Activated B cell treated with CpG ODN at 0.5 μM for 24 hours (primary cell): ENCODE measurements around the gene ARFGAP3. TPM values are rescaled to one million over a fixed set of nuclear protein-coding genes. Genes with fewer than 3 reads are reported as not detected.
A peak's percentile ranks its signal among the peaks of the same experiment; 100 is the strongest.

Experiments
- ATAC-seq: fragments of 200-7000 bp; cut with Tn5 transposase; one replicate; pipeline ENCODE4 v1.10.0; 2021; ENCODE audit warnings: low read depth, mild to moderate bottlenecking, moderate library complexity
- CTCF ChIA-PET: fragments of 350-600 bp; sonication (Branson Sonifier 250); formaldehyde crosslinking; loops from one replicate; lab custom pipeline; 2021; ENCODE audit warnings: antibody characterized with exemption; lab: Charles Lee
- POLR2A ChIA-PET: fragments of 350-600 bp; sonication (Branson Sonifier 250); formaldehyde crosslinking; loops from one replicate; lab custom pipeline; 2021; ENCODE audit warnings: antibody characterized with exemption; lab: Charles Lee
- DNase-seq: peaks from one replicate; pipeline ENCODE4 v3.0.0; 2022
- H3K27ac Mint-ChIP-seq: one replicate; pipeline ENCODE4 v1.8.0; 2020; ENCODE audit warnings: mixed read lengths
- H3K27me3 Mint-ChIP-seq: one replicate; pipeline ENCODE4 v1.8.0; 2021; ENCODE audit warnings: mixed read lengths
- H3K36me3 Mint-ChIP-seq: one replicate; pipeline ENCODE4 v1.8.0; 2021; ENCODE audit warnings: low read depth, mixed read lengths
- H3K4me1 Mint-ChIP-seq: one replicate; pipeline ENCODE4 v1.8.0; 2021; ENCODE audit warnings: mixed read lengths
- H3K4me3 Mint-ChIP-seq: one replicate; pipeline ENCODE4 v1.8.0; 2020; ENCODE audit warnings: mild to moderate bottlenecking, mixed read lengths
- H3K9me3 Mint-ChIP-seq: one replicate; pipeline ENCODE4 v1.8.0; 2020; ENCODE audit warnings: mixed read lengths
- intact Hi-C: fragments of 100-400 bp; cut with micrococcal nuclease; formaldehyde crosslinking; loops from one replicate; pipeline ENCODE4 v1.15.1; 2024
- total RNA-seq: library from RNA; stranded (reverse); gene quantifications from 2 replicates; pipeline ENCODE4 v1.2.3, GENCODE V29; 2022
- TF ChIP-seq, protein P1 (sequence below): fragments of 200-600 bp; IDR thresholded peaks from one replicate; pipeline ENCODE4 v1.8.0; 2022; ENCODE audit warnings: antibody characterized with exemption, mild to moderate bottlenecking

Gene ARFGAP3, protein sequence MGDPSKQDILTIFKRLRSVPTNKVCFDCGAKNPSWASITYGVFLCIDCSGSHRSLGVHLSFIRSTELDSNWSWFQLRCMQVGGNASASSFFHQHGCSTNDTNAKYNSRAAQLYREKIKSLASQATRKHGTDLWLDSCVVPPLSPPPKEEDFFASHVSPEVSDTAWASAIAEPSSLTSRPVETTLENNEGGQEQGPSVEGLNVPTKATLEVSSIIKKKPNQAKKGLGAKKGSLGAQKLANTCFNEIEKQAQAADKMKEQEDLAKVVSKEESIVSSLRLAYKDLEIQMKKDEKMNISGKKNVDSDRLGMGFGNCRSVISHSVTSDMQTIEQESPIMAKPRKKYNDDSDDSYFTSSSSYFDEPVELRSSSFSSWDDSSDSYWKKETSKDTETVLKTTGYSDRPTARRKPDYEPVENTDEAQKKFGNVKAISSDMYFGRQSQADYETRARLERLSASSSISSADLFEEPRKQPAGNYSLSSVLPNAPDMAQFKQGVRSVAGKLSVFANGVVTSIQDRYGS
- total RNA-seq, result 35.2 and 37.3 TPM in 2 replicates

DNA sequence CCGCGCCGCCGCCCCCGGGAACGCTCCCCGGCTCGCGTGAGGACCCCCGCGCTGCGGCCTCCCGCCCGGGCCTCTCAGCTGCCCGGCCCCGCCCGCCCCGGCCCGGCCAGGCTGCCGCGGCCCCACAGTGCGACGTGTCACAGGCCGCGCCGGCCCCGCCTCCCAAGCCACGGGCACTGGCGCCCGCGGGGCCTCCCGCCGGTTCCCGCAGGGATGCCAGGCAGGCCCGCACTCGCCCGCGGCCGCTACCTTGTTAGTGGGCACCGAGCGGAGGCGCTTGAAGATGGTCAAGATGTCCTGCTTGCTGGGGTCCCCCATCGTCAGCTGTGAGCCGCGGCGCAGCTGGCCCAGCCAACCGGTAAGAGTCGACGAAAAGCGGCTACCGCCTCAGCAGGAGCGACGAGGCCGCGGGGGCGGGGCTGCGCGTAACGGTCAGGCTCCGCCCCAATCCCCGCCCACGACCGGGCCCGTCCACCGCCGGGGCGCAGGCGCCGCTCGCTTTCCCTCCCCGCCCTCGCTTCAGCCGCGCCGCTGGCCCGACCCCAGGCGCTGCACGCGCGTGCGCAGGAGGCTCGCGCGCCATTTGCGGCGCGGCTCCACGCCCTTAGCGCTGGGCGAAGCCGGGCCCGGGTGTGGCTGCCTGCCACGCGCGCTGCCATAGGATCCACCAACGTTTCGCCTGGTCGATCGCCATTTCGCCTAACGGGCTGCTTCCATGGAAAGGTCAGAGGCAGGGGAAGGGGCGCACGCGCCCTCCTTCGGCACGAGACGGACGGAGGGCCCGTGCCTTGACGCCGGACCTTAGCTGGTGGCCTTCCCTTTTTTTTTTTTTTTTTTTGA, at the start of gene ARFGAP3:
ARFGAP3 (minus strand) TSS at position 409 of the 840 bp plus-strand sequence; CDS start at position 318, 91 bp downstream.
- peak; percentile 93 for ATAC-seq
- POLR2A ChIA-PET, result interaction anchor here (0.6 to 4.5 kb wide), 12 partner anchors 11 to 784 kb away, joined by 3 to 40 read pairs (median 3); partner anchors contain the start of gene POLDIP3
- TF ChIP-seq, protein P1, sequence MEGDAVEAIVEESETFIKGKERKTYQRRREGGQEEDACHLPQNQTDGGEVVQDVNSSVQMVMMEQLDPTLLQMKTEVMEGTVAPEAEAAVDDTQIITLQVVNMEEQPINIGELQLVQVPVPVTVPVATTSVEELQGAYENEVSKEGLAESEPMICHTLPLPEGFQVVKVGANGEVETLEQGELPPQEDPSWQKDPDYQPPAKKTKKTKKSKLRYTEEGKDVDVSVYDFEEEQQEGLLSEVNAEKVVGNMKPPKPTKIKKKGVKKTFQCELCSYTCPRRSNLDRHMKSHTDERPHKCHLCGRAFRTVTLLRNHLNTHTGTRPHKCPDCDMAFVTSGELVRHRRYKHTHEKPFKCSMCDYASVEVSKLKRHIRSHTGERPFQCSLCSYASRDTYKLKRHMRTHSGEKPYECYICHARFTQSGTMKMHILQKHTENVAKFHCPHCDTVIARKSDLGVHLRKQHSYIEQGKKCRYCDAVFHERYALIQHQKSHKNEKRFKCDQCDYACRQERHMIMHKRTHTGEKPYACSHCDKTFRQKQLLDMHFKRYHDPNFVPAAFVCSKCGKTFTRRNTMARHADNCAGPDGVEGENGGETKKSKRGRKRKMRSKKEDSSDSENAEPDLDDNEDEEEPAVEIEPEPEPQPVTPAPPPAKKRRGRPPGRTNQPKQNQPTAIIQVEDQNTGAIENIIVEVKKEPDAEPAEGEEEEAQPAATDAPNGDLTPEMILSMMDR, result no peak
- intact Hi-C loops, result loop anchor here (1.0 to 5.0 kb wide), 6 partner anchors 10 to 242 kb away; partner anchors contain the start of genes PACSIN2 and TTLL1
- peak within 1 kb of the TSS; percentile 80 for H3K27ac Mint-ChIP-seq
- H3K27me3 Mint-ChIP-seq, result no peaks in the 10 kb centered on the region
- H3K4me3 Mint-ChIP-seq, result peak within 1 kb of the TSS; percentile 86
- CTCF ChIA-PET, result interaction anchor here (1.0 to 2.9 kb wide), 4 partner anchors 9 to 106 kb away, joined by 3 to 18 read pairs (median 4); no protein-coding TSS in a partner anchor
- DNase-seq, result peak; percentile 99
- peaks cover 2% of the 10 kb centered on the region for H3K36me3 Mint-ChIP-seq
- H3K4me1 Mint-ChIP-seq, result peaks cover 35% of the 10 kb centered on the region
- H3K9me3 Mint-ChIP-seq, result no peaks in the 10 kb centered on the region

DNA sequence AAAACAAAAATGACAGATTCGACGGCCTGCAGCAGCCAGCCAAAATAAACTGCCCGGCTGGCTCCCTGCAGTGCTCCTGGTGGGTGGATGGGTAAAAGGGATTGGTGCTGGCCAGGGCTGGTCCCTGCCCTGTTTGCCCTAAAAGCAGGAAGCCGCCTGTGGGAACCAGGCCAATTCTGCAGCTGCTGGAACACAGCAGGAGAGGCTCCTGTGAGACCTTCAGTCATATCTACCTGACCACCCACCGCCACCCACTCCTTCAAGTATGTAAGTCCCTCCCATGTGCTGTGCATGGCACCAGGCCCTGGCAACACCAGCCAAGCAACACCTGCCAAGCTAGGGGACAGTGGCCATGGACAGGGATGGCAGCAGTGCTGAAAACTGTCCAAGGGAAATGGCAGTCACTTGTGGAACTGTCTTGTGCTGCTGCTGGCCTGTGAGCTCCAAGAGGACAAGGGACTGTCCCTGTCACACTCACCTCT, 48.7 kb upstream of the ARFGAP3 start:
- H3K4me3 Mint-ChIP-seq, result no peak overlapping the region
- no peaks in the 10 kb centered on the region for H3K9me3 Mint-ChIP-seq
- ChIA-PET CTCF (interaction anchor here (1.6 kb wide), 1 partner anchor 38 kb away, joined by 3 read pairs; no protein-coding TSS in a partner anchor), POLR2A (no interaction called here)
- peaks cover 64% of the 10 kb centered on the region for H3K36me3 Mint-ChIP-seq
- intact Hi-C loops, result no loop called here
- TF ChIP-seq, protein P1, result no peak
- DNase-seq (no peak), ATAC-seq (no peak)
- H3K4me1 Mint-ChIP-seq, result no peaks in the 10 kb centered on the region
- no peak overlapping the region for H3K27ac Mint-ChIP-seq
- H3K27me3 Mint-ChIP-seq, result no peaks in the 10 kb centered on the region

DNA sequence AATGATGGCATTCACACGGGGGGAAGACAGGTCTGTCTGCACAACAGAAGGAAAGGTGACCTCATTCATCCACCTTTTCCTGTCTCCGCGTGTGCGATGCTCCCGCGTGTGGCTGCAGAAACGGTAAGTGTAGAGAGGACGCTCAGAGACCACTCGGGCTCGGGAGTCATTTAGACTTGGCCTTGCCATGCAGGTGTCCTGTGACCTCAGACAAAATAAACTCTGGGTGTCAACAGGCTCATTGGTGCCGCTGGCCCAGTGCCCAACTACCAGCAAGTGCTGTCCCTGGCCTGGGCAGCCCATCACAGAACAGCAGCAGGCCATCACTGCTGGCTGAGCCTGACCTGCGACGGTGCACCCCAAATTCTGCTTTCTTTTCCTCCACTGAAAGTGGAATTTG, 48.1 kb upstream of the ARFGAP3 start:
- DNase-seq (no peak), ATAC-seq (no peak)
- no peak overlapping the region for H3K4me3 Mint-ChIP-seq
- H3K27me3 Mint-ChIP-seq, result no peaks in the 10 kb centered on the region
- CTCF ChIA-PET, result interaction anchor here (1.6 kb wide), 1 partner anchor 38 kb away, joined by 3 read pairs; no protein-coding TSS in a partner anchor
- H3K27ac Mint-ChIP-seq, result no peak overlapping the region
- intact Hi-C loops, result no loop called here
- peaks cover 60% of the 10 kb centered on the region for H3K36me3 Mint-ChIP-seq
- no peaks in the 10 kb centered on the region for H3K9me3 Mint-ChIP-seq
- POLR2A ChIA-PET, result no interaction called here
- TF ChIP-seq, protein P1, result no peak
- no peaks in the 10 kb centered on the region for H3K4me1 Mint-ChIP-seq

DNA sequence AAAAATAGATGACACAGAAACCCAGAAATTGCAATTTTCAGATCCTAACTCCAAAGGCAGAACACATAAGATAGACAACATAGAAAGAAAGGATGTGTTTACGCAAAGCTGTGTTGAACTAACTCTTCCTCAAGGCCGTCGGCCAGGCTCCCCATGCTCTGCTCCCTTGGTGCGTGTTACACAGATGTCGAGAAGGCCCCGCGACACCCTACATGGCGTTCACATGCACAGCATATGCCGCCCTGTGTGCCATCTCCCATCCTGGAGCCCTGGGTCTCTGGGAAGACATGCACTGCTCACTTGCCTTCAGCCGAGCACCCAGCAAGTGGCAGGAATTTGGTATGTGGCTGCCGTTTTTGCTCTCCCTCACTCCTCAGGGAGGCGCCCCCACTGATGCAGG, 47.0 kb upstream of the ARFGAP3 start:
- ChIA-PET CTCF (interaction anchor here (0.6 to 1.1 kb wide), 2 partner anchors 11 to 20 kb away, joined by 3 read pairs; no protein-coding TSS in a partner anchor), POLR2A (interaction anchor here (0.6 kb wide), 1 partner anchor 16 kb away, joined by 3 read pairs; no protein-coding TSS in a partner anchor)
- Mint-ChIP-seq H3K4me1 (no peaks in the 10 kb centered on the region), H3K4me3 (no peak overlapping the region), H3K27me3 (no peaks in the 10 kb centered on the region), H3K36me3 (peaks cover 52% of the 10 kb centered on the region), H3K9me3 (no peaks in the 10 kb centered on the region), H3K27ac (no peak overlapping the region)
- DNase-seq, result no peak
- no peak for ATAC-seq
- TF ChIP-seq, protein P1, result no peak
- intact Hi-C loops, result no loop called here
